ENCODE measurements around the gene RNF166. TPM values are rescaled to one million over a fixed set of nuclear protein-coding genes. Genes with fewer than 3 reads are reported as not detected.
A peak's percentile ranks its signal among the peaks of the same experiment; 100 is the strongest.

Gene RNF166
- total RNA-seq, 2 experiments from 2014 or later, result 334 to 355 TPM

DNA sequence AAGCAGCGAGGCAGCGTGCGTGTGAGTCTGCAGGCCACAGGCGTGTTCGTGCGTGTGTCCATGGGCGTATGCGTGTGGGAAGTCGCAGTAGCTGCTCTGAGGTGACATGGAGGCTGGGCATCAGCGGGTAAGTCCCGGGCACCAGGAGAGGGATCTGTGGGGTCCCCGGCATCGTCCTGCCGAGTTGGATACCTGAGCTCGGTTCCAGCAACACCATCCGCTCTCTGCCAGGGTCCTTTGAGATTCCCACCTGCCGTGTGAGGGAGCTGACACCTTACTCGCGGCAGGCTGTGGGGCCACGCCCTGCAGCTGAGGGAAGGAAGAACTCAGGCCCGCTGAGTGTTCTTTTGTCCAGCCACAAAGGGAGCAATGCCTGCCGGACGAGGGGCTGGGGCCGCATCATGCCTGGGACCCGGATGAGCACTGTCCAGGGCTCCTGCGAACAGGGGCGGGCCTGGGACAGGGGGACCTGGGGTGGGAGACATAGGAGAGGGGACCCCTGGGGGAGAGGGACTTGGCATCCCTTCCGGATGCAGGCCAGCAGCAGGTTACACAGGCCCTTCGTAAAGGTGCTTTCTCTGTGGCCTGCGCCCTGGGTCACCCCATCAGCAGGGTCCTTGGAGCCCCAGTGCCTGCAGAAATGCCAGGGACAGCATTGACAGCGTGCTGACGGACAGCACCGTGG lies 14.9 kb downstream of the RNF166 start:
- Histone ChIP-seq H3K4me3 (ENCODE audit: low read length) (no peak overlapping the region), H3K9me3 (ENCODE audit: control insufficient read depth in 1 of 2, insufficient read depth in 1 of 2, low read length in 2 of 2) (no peaks in the 10 kb centered on the region), H3K4me1 (ENCODE audit: insufficient read depth, low read length) (peaks cover 88% of the 10 kb centered on the region), H3K27ac (ENCODE audit: low read depth in 1 of 2, low read length in 2 of 2) (peak overlapping the region; percentile 29 to 62), H3K36me3 (ENCODE audit: insufficient read depth, low read length) (peaks cover 15% of the 10 kb centered on the region), H3K27me3 (ENCODE audit: control insufficient read depth in 1 of 2, insufficient read depth in 2 of 2, low read length in 2 of 2) (no peaks in the 10 kb centered on the region)
- TF ChIP-seq, protein P1, sequence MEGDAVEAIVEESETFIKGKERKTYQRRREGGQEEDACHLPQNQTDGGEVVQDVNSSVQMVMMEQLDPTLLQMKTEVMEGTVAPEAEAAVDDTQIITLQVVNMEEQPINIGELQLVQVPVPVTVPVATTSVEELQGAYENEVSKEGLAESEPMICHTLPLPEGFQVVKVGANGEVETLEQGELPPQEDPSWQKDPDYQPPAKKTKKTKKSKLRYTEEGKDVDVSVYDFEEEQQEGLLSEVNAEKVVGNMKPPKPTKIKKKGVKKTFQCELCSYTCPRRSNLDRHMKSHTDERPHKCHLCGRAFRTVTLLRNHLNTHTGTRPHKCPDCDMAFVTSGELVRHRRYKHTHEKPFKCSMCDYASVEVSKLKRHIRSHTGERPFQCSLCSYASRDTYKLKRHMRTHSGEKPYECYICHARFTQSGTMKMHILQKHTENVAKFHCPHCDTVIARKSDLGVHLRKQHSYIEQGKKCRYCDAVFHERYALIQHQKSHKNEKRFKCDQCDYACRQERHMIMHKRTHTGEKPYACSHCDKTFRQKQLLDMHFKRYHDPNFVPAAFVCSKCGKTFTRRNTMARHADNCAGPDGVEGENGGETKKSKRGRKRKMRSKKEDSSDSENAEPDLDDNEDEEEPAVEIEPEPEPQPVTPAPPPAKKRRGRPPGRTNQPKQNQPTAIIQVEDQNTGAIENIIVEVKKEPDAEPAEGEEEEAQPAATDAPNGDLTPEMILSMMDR (IDR thresholded peaks at IDR 0.05), result no peak
- no peak for ATAC-seq (ENCODE audit: poor library complexity)
- H3K9me3 Mint-ChIP-seq, result no peaks in the 10 kb centered on the region
- peak in 1 of 14 experiments; percentile 30 for DNase-seq
- CTCF ChIA-PET, result no interaction called here
- POLR2A ChIA-PET, result interaction anchor here (1.3 to 3.7 kb wide), 3 partner anchors 9 to 15 kb away, joined by 3 to 37 read pairs (median 6); partner anchors contain the start of genes CTU2 and RNF166
- intact Hi-C loops (cut with DNase I, micrococcal nuclease), result no loop called here
- H3K27me3 Mint-ChIP-seq, result no peaks in the 10 kb centered on the region
- H3K4me1 Mint-ChIP-seq (ENCODE audit: low read depth), result peaks cover 51% of the 10 kb centered on the region
- peaks cover 3% of the 10 kb centered on the region for H3K36me3 Mint-ChIP-seq (ENCODE audit: low read depth)
- H3K4me3 Mint-ChIP-seq, result peak overlapping the region; percentile 71
- H3K27ac Mint-ChIP-seq, result peak overlapping the region; percentile 87

DNA sequence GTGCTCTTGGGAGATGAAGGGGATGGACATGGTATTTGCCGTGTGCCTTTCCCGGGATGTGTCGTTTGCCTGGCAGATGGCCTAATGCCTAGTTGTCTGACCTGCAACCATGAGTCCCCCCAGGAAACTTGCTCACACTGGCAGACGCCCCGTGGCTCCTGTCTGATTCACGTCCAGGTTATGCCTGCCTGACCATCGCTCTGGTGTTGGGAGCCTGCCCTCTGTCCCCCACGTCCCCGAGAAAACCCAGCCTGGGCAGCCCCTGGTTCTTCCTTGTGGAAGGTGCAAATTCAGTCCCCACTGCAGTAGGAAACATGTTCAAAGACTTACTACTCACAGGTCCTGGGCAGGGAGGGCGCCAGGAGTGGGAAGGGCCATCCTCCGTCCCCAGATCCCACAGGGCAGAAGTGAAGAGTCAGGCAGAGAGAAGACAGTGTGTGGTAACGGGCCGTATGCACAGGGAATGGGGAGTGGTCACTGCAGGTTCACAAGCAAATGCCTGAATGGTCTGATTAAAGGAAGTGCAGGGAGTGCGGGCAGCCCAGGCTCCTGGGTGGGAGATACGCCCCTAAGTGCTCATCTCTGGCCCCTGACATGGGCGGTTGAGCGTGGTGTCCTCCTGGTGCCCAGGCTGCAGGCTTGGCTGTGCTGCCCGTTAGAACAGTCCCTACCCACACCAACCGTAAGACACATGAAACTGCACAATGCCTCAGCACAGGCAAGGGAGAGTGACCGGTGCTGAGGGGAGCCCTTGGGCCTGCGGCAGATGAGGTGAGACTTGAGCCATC lies 15.7 kb downstream of the RNF166 start:
- peak overlapping the region in 1 of 2 donors; percentile 29 for H3K27ac ChIP-seq (ENCODE audit: low read depth in 1 of 2, low read length in 2 of 2)
- peaks cover 3% of the 10 kb centered on the region for H3K36me3 Mint-ChIP-seq (ENCODE audit: low read depth)
- POLR2A ChIA-PET, result interaction anchor here (3.7 kb wide), 1 partner anchor 12 kb away, joined by 37 read pairs; no protein-coding TSS in a partner anchor

More for the DNA sequence above, 15.7 kb downstream of the RNF166 start:
- Histone ChIP-seq H3K9me3 (ENCODE audit: control insufficient read depth in 1 of 2, insufficient read depth in 1 of 2, low read length in 2 of 2) (no peaks in the 10 kb centered on the region), H3K27me3 (ENCODE audit: control insufficient read depth in 1 of 2, insufficient read depth in 2 of 2, low read length in 2 of 2) (no peaks in the 10 kb centered on the region), H3K4me3 (ENCODE audit: low read length) (no peak overlapping the region), H3K4me1 (ENCODE audit: insufficient read depth, low read length) (peaks cover 85% of the 10 kb centered on the region), H3K36me3 (ENCODE audit: insufficient read depth, low read length) (peaks cover 8% of the 10 kb centered on the region)
- H3K4me1 Mint-ChIP-seq (ENCODE audit: low read depth), result peaks cover 51% of the 10 kb centered on the region
- H3K27me3 Mint-ChIP-seq, result no peaks in the 10 kb centered on the region
- ATAC-seq (ENCODE audit: poor library complexity) (no peak), DNase-seq (no peak)
- peak overlapping the region; percentile 73 for H3K27ac Mint-ChIP-seq
- TF ChIP-seq, protein P1 (IDR thresholded peaks at IDR 0.05), result no peak
- H3K4me3 Mint-ChIP-seq, result peak overlapping the region; percentile 71
- H3K9me3 Mint-ChIP-seq, result no peaks in the 10 kb centered on the region
- intact Hi-C loops (cut with DNase I, micrococcal nuclease), result no loop called here
- CTCF ChIA-PET, result no interaction called here

Measured in CD4-positive, alpha-beta T cell (primary cell).